ENCODE results near the gene HACD4.
A peak's percentile ranks its signal among the peaks of the same experiment; 100 is the strongest.

Gene HACD4

GRCh38 chr9:21031091-21031807, at the start of gene HACD4:
HACD4 (minus strand) TSS chr9:21031640; CDS start chr9:21031590, 50 bp downstream.
- peak; percentile 33 for DNase-seq

- no peak for DNase-seq
Measured at GRCh38 chr9:21080793-21081192, 49.4 kb upstream of the HACD4 start.

- DNase-seq: no peak
Measured at GRCh38 chr9:21078702-21079101, 47.3 kb upstream of the HACD4 start.

GRCh38 chr9:21077781-21078180, 46.3 kb upstream of the HACD4 start, which contains the start of gene IFNB1:
IFNB1 (minus strand) TSS chr9:21077942; CDS start chr9:21077869, 73 bp downstream.
- no peak for DNase-seq

- no peak for DNase-seq
Measured at GRCh38 chr9:21075484-21075883, 44.0 kb upstream of the HACD4 start.

GRCh38 chr9:21070906-21071305, 39.5 kb upstream of the HACD4 start:
- DNase-seq: no peak

GRCh38 chr9:21070171-21070571, 38.7 kb upstream of the HACD4 start:
- peak; percentile 97 for DNase-seq

- peak; percentile 77 for DNase-seq
Measured at GRCh38 chr9:21060919-21061561, 29.6 kb upstream of the HACD4 start.

GRCh38 chr9:21056931-21057330, 25.5 kb upstream of the HACD4 start:
- peak; percentile 17 for DNase-seq

GRCh38 chr9:21053851-21054250, 22.4 kb upstream of the HACD4 start:
- no peak for DNase-seq

- no peak for DNase-seq
Measured at GRCh38 chr9:21047281-21047691, 15.8 kb upstream of the HACD4 start.

- no peak for DNase-seq
Measured at GRCh38 chr9:21043841-21044240, 12.4 kb upstream of the HACD4 start.

- DNase-seq: no peak
Measured at GRCh38 chr9:21042466-21042865, 11.0 kb upstream of the HACD4 start.

GRCh38 chr9:21039302-21039701, 7.9 kb upstream of the HACD4 start:
- DNase-seq: no peak

GRCh38 chr9:21037278-21037677, 5.8 kb upstream of the HACD4 start:
- DNase-seq: no peak

- DNase-seq: no peak
Measured at GRCh38 chr9:21031808-21032183, 356 bp upstream of the HACD4 start.

GRCh38 chr9:21030389-21031035, 928 bp downstream of the HACD4 start:
- DNase-seq: peak; percentile 61

GRCh38 chr9:21029661-21030060, 1.8 kb downstream of the HACD4 start:
- DNase-seq: no peak

GRCh38 chr9:21028466-21028865, 3.0 kb downstream of the HACD4 start:
- no peak for DNase-seq

GRCh38 chr9:21027295-21027694, 4.1 kb downstream of the HACD4 start:
- peak; percentile 55 for DNase-seq

- no peak for DNase-seq
Measured at GRCh38 chr9:21023861-21024260, 7.6 kb downstream of the HACD4 start.

- no peak for DNase-seq
Measured at GRCh38 chr9:21018177-21018576, 13.3 kb downstream of the HACD4 start.

GRCh38 chr9:21016701-21017491, 14.5 kb downstream of the HACD4 start:
- DNase-seq: peak; percentile 76
